ENCODE results near the gene MT1H.

DNA sequence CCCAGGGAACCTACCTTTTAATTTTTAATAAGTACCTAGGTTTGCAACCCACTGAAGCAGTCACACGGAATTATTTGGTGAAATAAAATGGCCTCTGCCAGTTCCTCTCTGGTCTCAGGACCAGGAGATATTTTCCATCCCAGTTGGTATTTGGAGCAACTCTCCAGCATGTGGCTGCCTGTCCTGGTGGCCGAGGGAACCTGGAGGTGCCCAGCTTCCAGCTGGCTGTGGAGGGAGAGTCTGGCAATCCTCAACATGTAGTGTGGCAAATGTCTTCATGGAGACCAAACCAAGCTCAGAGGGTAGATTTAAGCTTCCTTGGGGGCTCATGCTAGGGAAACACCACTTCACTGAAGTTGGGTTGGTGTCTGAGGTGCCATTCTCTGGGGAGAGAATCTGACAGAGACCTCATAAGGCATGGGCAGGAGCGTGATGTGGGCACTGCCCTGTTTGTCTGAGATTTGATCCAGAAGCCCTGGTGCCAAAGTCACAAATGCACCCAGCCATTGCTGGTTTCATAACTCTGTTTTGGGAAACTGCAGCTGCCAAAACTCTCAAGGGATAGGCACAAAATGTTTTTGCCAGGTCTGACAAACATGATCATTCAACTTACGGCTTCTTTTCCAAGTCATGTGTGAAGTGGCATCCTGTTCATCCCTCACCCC lies 15.4 kb downstream of the MT1H start:
- TF ChIP-seq POLR2AphosphoS5 (IDR thresholded peaks at IDR 0.05) (peak; percentile 59), POLR2A (IDR thresholded peaks at IDR 0.05) (no peak)
- TF ChIP-seq, protein P1, sequence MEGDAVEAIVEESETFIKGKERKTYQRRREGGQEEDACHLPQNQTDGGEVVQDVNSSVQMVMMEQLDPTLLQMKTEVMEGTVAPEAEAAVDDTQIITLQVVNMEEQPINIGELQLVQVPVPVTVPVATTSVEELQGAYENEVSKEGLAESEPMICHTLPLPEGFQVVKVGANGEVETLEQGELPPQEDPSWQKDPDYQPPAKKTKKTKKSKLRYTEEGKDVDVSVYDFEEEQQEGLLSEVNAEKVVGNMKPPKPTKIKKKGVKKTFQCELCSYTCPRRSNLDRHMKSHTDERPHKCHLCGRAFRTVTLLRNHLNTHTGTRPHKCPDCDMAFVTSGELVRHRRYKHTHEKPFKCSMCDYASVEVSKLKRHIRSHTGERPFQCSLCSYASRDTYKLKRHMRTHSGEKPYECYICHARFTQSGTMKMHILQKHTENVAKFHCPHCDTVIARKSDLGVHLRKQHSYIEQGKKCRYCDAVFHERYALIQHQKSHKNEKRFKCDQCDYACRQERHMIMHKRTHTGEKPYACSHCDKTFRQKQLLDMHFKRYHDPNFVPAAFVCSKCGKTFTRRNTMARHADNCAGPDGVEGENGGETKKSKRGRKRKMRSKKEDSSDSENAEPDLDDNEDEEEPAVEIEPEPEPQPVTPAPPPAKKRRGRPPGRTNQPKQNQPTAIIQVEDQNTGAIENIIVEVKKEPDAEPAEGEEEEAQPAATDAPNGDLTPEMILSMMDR (IDR thresholded peaks at IDR 0.05), result no peak
